ENCODE measurements around the gene ZNF132. TPM values are rescaled to one million over a fixed set of nuclear protein-coding genes. Genes with fewer than 3 reads are reported as not detected.

The ZNF132 gene
- total and polyA plus RNA-seq, 9 of the 15 experiments (the other 6 are each of a cell fraction or from before 2014, with no cell fraction given): 0.03 to 0.42 (median 0.10) TPM; not detected in 5

DNA sequence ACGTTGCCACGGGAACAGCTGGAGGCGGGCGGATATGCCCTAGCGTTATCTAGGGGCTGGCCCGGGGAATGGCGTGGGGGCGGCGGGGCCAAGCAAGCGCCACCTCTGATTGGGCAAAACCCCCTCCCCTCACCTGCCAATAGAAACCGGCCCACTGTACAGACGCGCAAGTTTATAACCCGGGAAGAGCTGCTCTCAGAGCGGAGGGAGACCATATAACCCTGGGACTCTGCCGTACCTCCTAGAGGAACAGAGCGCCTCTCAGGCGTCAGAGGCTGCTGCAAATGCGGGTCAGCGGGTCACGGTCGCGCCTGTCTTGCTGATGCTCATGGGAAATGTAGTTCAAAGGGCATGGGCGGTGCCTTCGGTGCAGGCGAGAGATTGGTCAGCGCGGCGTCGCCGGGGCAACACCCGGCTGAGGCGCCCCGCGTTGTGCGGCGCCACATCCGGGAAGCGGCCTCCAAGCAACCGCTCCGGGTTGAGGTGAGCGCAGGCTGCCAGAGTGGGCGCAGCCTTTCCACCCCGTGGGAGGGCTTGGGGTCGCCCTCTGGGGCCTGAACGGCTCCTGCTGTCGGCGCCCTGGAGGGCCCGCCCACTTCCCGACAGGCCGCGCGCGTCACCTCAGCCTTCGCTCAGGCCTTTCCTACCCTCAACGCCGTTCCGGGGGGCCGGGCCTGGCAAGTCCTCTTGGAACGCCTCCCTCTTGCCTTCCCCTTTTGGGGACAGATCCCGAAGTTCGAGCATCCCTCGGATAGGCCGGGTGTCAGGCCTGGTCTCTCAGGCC, 36.0 kb upstream of the ZNF132 start, which contains the start of gene ZNF446 (continued):
- TF ChIP-seq, protein P1, sequence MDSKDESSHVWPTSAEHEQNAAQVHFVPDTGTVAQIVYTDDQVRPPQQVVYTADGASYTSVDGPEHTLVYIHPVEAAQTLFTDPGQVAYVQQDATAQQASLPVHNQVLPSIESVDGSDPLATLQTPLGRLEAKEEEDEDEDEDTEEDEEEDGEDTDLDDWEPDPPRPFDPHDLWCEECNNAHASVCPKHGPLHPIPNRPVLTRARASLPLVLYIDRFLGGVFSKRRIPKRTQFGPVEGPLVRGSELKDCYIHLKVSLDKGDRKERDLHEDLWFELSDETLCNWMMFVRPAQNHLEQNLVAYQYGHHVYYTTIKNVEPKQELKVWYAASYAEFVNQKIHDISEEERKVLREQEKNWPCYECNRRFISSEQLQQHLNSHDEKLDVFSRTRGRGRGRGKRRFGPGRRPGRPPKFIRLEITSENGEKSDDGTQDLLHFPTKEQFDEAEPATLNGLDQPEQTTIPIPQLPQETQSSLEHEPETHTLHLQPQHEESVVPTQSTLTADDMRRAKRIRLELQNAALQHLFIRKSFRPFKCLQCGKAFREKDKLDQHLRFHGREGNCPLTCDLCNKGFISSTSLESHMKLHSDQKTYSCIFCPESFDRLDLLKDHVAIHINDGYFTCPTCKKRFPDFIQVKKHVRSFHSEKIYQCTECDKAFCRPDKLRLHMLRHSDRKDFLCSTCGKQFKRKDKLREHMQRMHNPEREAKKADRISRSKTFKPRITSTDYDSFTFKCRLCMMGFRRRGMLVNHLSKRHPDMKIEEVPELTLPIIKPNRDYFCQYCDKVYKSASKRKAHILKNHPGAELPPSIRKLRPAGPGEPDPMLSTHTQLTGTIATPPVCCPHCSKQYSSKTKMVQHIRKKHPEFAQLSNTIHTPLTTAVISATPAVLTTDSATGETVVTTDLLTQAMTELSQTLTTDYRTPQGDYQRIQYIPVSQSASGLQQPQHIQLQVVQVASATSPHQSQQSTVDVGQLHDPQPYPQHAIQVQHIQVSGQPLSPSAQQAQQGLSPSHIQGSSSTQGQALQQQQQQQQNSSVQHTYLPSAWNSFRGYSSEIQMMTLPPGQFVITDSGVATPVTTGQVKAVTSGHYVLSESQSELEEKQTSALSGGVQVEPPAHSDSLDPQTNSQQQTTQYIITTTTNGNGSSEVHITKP (IDR thresholded peaks at IDR 0.05; ENCODE audit: partially characterized antibody): peak; percentile 87
- TF ChIP-seq PTTG1 (tag; IDR thresholded peaks at IDR 0.05; ENCODE audit: low read depth): no peak
- TF ChIP-seq GABPB2 (CRISPR knock-in tag; conservative IDR thresholded peaks at IDR 0.05): no peak
- TF ChIP-seq ZNF263 (CRISPR knock-in tag; IDR thresholded peaks at IDR 0.05; ENCODE audit: borderline replicate concordance): peak; percentile 59; the same call in 1 of the 2 replicates
- TF ChIP-seq DPF2 (IDR thresholded peaks at IDR 0.05): no peak
- no peak for TF ChIP-seq CBX3 (IDR thresholded peaks at IDR 0.05; ENCODE audit: borderline replicate concordance in 1 of 2, low read length in 2 of 2)
- TF ChIP-seq, protein P2, sequence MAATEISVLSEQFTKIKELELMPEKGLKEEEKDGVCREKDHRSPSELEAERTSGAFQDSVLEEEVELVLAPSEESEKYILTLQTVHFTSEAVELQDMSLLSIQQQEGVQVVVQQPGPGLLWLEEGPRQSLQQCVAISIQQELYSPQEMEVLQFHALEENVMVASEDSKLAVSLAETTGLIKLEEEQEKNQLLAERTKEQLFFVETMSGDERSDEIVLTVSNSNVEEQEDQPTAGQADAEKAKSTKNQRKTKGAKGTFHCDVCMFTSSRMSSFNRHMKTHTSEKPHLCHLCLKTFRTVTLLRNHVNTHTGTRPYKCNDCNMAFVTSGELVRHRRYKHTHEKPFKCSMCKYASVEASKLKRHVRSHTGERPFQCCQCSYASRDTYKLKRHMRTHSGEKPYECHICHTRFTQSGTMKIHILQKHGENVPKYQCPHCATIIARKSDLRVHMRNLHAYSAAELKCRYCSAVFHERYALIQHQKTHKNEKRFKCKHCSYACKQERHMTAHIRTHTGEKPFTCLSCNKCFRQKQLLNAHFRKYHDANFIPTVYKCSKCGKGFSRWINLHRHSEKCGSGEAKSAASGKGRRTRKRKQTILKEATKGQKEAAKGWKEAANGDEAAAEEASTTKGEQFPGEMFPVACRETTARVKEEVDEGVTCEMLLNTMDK (IDR thresholded peaks at IDR 0.05; ENCODE audit: borderline replicate concordance, insufficient read depth, low read depth, low read length, poor library complexity, severe bottlenecking): peak; percentile 17
- no peak for TF ChIP-seq MIER1 (IDR thresholded peaks at IDR 0.05; ENCODE audit: low read depth)
- TF ChIP-seq PYGO2 (tag; IDR thresholded peaks at IDR 0.05): no peak
- no peak for TF ChIP-seq GTF2F1 (IDR thresholded peaks at IDR 0.05; ENCODE audit: low read depth, low read length)
- TF ChIP-seq ZFP91 (CRISPR knock-in tag; IDR thresholded peaks at IDR 0.05): no peak
- no peak; the same call in 1 of the 2 replicates for TF ChIP-seq DIDO1 (tag; IDR thresholded peaks at IDR 0.05; ENCODE audit: low read depth)
- TF ChIP-seq MBD1 (CRISPR knock-in tag; IDR thresholded peaks at IDR 0.05): no peak
- no peak for TF ChIP-seq XRCC5 (IDR thresholded peaks at IDR 0.05; ENCODE audit: low read depth, low read length)
- no peak for TF ChIP-seq TCF7L2 (IDR thresholded peaks at IDR 0.05; ENCODE audit: low read depth, low read length)
- TF ChIP-seq NFATC3 (IDR thresholded peaks at IDR 0.05): no peak

Data from K562 (cell line).